Stimulated activated CD4-positive, alpha-beta T cell treated with anti-CD3 and anti-CD28 coated beads, Interleukin-4, amount 100 ng/mL, for 1 hour (primary cell): ENCODE data around the gene ZBTB32.

ENCODE experiments used
- DNase-seq: peaks from one replicate; pipeline ENCODE4 v3.0.0-alpha.2; 2020

ZBTB32 gene

GRCh38 chr19:35696835-35697234, 7.5 kb upstream of the ZBTB32 start:
- no peak for DNase-seq

GRCh38 chr19:35702223-35703012, 1.9 kb upstream of the ZBTB32 start:
- peak; percentile 89 for DNase-seq

- no peak for DNase-seq
Measured at GRCh38 chr19:35703343-35703742, 1.0 kb upstream of the ZBTB32 start.

- DNase-seq: no peak
Measured at GRCh38 chr19:35708391-35708790, 4.0 kb downstream of the ZBTB32 start.

- peak; percentile 52 for DNase-seq
Measured at GRCh38 chr19:35710784-35711723, 6.7 kb downstream of the ZBTB32 start.

- peak; percentile 58 for DNase-seq
Measured at GRCh38 chr19:35712567-35713505, 8.5 kb downstream of the ZBTB32 start.

- no peak for DNase-seq
Measured at GRCh38 chr19:35713506-35713850, 9.1 kb downstream of the ZBTB32 start.

- no peak for DNase-seq
Measured at GRCh38 chr19:35713904-35714495, 9.6 kb downstream of the ZBTB32 start.

GRCh38 chr19:35714601-35715354, 10.4 kb downstream of the ZBTB32 start:
- DNase-seq: no peak

- no peak for DNase-seq
Measured at GRCh38 chr19:35715355-35715809, 11.0 kb downstream of the ZBTB32 start.

- no peak for DNase-seq
Measured at GRCh38 chr19:35715981-35716800, 11.8 kb downstream of the ZBTB32 start.

GRCh38 chr19:35716801-35717664, 12.7 kb downstream of the ZBTB32 start:
- DNase-seq: peak; percentile 96

GRCh38 chr19:35717665-35718344, 13.4 kb downstream of the ZBTB32 start, which contains the start of gene KMT2B:
Gene KMT2B (plus strand): TSS chr19:35718003. CDS start chr19:35718019, 16 bp downstream.
- no peak for DNase-seq

GRCh38 chr19:35718345-35719041, 14.1 kb downstream of the ZBTB32 start:
- peak; percentile 65 for DNase-seq

- no peak for DNase-seq
Measured at GRCh38 chr19:35719402-35720162, 15.2 kb downstream of the ZBTB32 start.

- DNase-seq: no peak
Measured at GRCh38 chr19:35720163-35720524, 15.8 kb downstream of the ZBTB32 start.

- DNase-seq: no peak
Measured at GRCh38 chr19:35720648-35721047, 16.3 kb downstream of the ZBTB32 start.
